Left ventricle myocardium inferior (tissue), 1 donor: Measurements from ENCODE around the gene GAK. TPM values are rescaled to one million over a fixed set of nuclear protein-coding genes. Genes with fewer than 3 reads are reported as not detected.

ENCODE experiments used
- DNase-seq: peaks from one replicate; pipeline ENCODE4 v3.0.0-alpha.2; 2020
- H3K27ac ChIP-seq: fragments of 200-600 bp; replicated peaks from 2 replicates; pipeline ENCODE4 v1.8.0; 2021
- H3K27me3 ChIP-seq: fragments of 200-600 bp; 2 replicates; pipeline ENCODE4 v1.8.0; 2021; ENCODE audit warnings: low read depth
- H3K36me3 ChIP-seq: fragments of 200-600 bp; 2 replicates; pipeline ENCODE4 v1.8.0; 2021
- H3K4me1 ChIP-seq: fragments of 200-600 bp; 2 replicates; pipeline ENCODE4 v1.8.0; 2021
- H3K4me3 ChIP-seq: fragments of 200-600 bp; 2 replicates; pipeline ENCODE4 v1.8.0; 2021; ENCODE audit warnings: mild to moderate bottlenecking, moderate library complexity
- H3K9me3 ChIP-seq: fragments of 200-600 bp; replicated peaks from 2 replicates; pipeline ENCODE4 v1.8.0; 2021
- intact Hi-C: fragments of 100-400 bp; cut with micrococcal nuclease; formaldehyde crosslinking; loops from one replicate; pipeline ENCODE4 v1.11.0; 2022
- total RNA-seq: library from RNA; stranded (reverse); fragmentation: NEBNext Ultra II Directional; extraction: Animal tissue kit (Norgen Biotek cat#: 25700); gene quantifications from one replicate; pipeline ENCODE4 v1.2.1, GENCODE V29; 2021
- TF ChIP-seq, protein P1 (sequence below): fragments of 200-600 bp; IDR thresholded peaks from 2 replicates; pipeline ENCODE4 v1.8.0; 2021; ENCODE audit warnings: antibody characterized with exemption, mild to moderate bottlenecking, borderline replicate concordance
- donor health status: DM: no; HTN: yes; CAD: no; lungs with severe emphysema.

GAK gene
- total RNA-seq, 1 donor from 2014 or later = 25.1 TPM

DNA sequence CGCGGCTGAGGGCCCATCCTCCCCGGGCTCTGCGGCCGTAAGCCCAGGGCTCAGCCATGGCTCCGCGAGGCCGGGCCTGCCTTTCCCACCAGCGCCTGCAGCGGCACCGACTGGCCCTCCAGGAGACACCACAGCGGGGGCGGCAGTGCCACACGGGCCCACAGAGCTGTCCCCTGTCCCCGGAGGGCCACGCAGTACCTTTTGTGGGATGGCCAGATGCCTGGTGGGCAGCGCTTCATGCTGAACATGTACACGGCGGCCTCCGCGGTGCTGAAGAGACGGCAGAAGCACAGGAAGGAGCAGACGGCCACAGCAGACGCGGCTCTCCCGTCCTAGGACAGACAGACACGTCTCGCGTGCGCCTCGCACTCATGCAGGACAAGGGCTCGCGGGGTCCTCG is 50.4 kb downstream of the GAK start:
- no peak for DNase-seq
- Histone ChIP-seq H3K27me3 (no peaks in the 10 kb centered on the region), H3K27ac (no peak overlapping the region), H3K36me3 (peaks cover 88% of the 10 kb centered on the region), H3K4me3 (no peak overlapping the region), H3K4me1 (peaks cover 9% of the 10 kb centered on the region), H3K9me3 (no peaks in the 10 kb centered on the region)
- TF ChIP-seq, protein P1, sequence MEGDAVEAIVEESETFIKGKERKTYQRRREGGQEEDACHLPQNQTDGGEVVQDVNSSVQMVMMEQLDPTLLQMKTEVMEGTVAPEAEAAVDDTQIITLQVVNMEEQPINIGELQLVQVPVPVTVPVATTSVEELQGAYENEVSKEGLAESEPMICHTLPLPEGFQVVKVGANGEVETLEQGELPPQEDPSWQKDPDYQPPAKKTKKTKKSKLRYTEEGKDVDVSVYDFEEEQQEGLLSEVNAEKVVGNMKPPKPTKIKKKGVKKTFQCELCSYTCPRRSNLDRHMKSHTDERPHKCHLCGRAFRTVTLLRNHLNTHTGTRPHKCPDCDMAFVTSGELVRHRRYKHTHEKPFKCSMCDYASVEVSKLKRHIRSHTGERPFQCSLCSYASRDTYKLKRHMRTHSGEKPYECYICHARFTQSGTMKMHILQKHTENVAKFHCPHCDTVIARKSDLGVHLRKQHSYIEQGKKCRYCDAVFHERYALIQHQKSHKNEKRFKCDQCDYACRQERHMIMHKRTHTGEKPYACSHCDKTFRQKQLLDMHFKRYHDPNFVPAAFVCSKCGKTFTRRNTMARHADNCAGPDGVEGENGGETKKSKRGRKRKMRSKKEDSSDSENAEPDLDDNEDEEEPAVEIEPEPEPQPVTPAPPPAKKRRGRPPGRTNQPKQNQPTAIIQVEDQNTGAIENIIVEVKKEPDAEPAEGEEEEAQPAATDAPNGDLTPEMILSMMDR = no peak
- intact Hi-C loops = no loop called here

DNA sequence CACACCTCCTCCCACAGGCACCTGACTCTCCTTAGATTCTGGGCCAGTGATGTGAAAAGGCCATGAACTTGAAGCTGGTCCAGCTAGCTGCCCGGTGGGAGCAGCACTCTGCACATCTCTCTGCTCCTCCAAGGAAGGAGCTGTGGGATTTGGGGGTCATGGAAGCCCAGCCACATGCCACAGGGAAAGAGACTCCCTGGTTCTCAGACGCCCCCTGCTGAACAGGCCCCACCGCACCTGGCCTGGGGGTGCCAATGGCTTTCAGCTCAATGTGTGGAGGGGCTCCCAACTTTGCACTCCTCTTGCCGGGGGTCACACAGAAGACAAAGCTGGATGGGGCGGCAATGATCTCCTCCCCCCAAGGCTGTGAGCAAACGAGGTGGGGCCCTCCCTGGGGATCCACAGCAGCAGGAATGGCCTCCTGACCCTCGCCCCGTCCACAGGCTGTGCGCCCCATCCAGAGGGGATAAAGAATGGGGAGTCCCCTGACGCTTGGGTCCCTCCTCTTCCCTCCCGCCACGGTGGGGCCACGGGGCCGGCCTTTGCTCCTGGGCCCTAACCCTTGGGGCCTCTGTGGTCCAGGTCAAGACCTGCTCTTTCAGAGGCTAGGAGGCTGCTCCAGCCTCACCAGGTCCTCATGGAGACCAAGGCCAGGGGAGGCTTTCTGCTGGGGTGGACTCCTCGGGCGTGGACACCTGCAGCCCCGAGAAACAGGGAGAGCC is 51.3 kb downstream of the GAK start:
- TF ChIP-seq, protein P1 = no peak
- intact Hi-C loops = no loop called here
- Histone ChIP-seq H3K9me3 (no peaks in the 10 kb centered on the region), H3K4me3 (no peak overlapping the region), H3K36me3 (peaks cover 90% of the 10 kb centered on the region), H3K27me3 (no peaks in the 10 kb centered on the region), H3K4me1 (peaks cover 6% of the 10 kb centered on the region), H3K27ac (no peak overlapping the region)
- DNase-seq = no peak

DNA sequence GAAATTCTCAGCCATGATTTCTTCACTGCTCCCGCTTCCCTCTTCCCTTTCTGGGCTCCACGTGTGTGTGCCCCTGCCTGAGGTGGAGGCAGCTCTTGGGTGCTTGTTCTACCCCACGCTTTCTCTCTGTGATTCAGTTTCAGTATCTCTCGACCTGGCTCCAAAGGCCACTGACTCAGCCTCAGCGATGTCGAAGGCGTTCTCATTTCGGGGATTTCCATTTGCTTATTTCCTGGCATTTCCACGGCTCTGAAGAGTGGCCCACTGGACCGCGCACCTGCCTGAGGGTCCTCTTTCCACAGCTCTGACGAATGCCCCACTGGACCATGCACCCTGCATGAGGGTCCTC is 52.4 kb downstream of the GAK start:
- no peak overlapping the region for H3K4me3 ChIP-seq
- H3K4me1 ChIP-seq = no peaks in the 10 kb centered on the region
- DNase-seq = no peak
- TF ChIP-seq, protein P1 = no peak
- intact Hi-C loops = no loop called here
- peaks cover 95% of the 10 kb centered on the region for H3K36me3 ChIP-seq
- H3K27ac ChIP-seq = no peak overlapping the region
- no peaks in the 10 kb centered on the region for H3K27me3 ChIP-seq
- H3K9me3 ChIP-seq = no peaks in the 10 kb centered on the region

DNA sequence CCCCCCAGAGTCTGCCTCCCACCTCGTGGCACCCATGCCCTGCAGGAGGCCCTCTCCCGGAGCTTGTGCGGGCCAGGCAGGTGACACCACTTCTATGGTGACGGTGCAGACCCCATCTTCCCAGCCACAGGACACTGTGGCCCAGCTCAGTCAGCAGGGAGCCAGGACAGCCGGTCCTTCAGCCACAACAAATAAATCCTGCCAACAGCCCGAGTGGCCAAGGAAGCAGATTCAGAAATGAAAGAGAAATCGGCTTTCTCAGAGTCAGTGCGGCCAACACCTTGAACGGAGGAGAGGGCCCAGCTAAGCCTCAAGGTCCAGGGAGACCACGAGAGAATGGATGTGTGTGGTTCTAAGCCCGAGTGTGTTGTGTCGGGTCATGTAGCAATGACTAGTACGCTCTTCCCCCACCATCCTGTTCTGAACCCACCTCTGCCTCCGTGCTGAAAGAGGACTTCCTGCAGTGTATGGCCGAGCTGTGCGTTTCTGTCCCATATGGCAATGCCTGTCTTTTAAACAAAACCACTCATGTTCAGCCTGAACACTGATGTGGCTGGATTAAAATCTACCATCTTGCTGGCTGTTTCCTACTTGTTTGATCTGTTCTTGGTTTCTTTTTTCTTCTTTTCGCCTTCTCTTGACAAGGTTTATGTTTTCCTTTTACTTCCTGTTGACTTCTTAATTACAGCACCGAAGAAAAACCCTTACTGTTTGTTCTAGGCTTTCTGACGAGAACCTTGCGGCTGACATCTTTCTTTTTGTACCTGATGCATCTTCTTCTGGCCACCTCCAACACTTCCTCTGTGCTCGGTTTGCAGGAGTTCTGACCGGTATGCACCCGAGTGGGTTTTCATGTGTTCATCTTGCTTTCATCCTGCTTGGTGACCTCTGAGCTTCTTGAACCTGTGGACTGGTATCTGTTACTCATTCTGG is 53.1 kb downstream of the GAK start:
- Histone ChIP-seq H3K4me3 (no peak overlapping the region), H3K9me3 (no peaks in the 10 kb centered on the region), H3K27me3 (no peaks in the 10 kb centered on the region), H3K36me3 (peaks cover 96% of the 10 kb centered on the region), H3K4me1 (no peaks in the 10 kb centered on the region), H3K27ac (no peak overlapping the region)
- no peak for DNase-seq
- TF ChIP-seq, protein P1 = no peak
- intact Hi-C loops = no loop called here

DNA sequence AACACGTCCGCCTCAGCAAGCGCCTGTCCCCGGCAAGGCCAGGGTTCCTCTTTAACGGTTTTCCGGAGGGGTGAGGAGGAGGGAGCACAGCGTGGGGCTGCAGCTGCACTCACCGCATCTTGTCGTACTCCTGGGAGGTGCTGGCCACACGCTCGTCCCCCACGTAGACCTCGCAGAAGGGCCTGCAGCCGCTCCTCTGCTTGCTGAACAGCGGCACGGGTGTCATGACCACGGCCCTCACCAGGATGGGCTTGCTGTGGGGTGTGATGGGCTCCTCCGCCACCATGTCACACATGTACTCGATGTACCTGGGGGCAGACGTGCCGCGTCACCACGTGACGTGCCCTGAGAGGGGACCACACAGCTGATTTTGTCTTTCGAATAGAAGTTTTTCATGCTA is 54.6 kb downstream of the GAK start:
- TF ChIP-seq, protein P1 = no peak
- H3K36me3 ChIP-seq = peaks cover 94% of the 10 kb centered on the region
- H3K27ac ChIP-seq = no peak overlapping the region
- no peaks in the 10 kb centered on the region for H3K27me3 ChIP-seq
- no peak for DNase-seq
- H3K4me1 ChIP-seq = no peaks in the 10 kb centered on the region
- H3K9me3 ChIP-seq = no peaks in the 10 kb centered on the region
- intact Hi-C loops = no loop called here
- H3K4me3 ChIP-seq = no peak overlapping the region
